Left colon (tissue), 2 donors: ENCODE data around the gene ZBTB42. TPM values are rescaled to one million over a fixed set of nuclear protein-coding genes. Genes with fewer than 3 reads are reported as not detected.

ENCODE experiments used
- ATAC-seq: fragments of 200-7000 bp; cut with Tn5 transposase; one replicate; pipeline ENCODE4 v1.9.1; 2020; ENCODE audit warnings: mild to moderate bottlenecking, moderate library complexity
- DNase-seq, 2 donors: peaks; one replicate each; pipeline ENCODE4 v3.0.0-alpha.2; 2020
- intact Hi-C, 2 donors: fragments of 100-400 bp; cut with DNase I in 1 of 2; cut with micrococcal nuclease in 1 of 2; formaldehyde crosslinking; loops; one replicate each; pipeline versions ENCODE4 v1.11.2 to v1.14.0; 2022; cut with DNase I, micrococcal nuclease
- total RNA-seq, 2 donors: library from RNA; stranded (reverse); fragmentation: NEBNext Ultra II Directional; extraction: Animal tissue kit (Norgen Biotek cat#: 25700); gene quantifications; one replicate each; pipeline ENCODE4 v1.2.1, GENCODE V29; 2021
- donor health status: DM: no; HTN: no; CAD: no.
- donor health status: DM: yes; HTN: yes; CAD: no.

Gene ZBTB42
- total RNA-seq, 2 donors from 2014 or later: 7.2 to 9.2 TPM

DNA sequence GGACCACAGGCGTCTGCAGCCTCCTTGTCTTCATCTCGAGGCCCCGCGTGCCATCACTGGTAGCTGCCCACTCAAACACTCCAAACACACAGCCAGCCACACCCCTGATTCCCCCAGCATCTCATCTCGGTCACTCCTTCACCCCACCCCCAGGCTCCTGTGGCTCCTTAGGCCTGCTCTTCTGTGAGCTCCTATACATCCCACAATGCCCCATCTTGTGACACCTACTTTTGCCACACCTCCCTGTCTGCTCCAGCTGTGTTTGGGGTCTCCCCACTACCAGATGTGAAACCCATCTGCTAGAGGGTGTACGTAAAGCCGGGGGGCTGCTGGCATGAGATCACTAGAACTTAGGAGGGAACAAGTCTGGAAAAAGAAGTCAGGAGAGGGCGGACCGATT is 9.5 kb upstream of the ZBTB42 start:
- intact Hi-C loops: no loop called here
- ATAC-seq (no peak), DNase-seq (no peak)

DNA sequence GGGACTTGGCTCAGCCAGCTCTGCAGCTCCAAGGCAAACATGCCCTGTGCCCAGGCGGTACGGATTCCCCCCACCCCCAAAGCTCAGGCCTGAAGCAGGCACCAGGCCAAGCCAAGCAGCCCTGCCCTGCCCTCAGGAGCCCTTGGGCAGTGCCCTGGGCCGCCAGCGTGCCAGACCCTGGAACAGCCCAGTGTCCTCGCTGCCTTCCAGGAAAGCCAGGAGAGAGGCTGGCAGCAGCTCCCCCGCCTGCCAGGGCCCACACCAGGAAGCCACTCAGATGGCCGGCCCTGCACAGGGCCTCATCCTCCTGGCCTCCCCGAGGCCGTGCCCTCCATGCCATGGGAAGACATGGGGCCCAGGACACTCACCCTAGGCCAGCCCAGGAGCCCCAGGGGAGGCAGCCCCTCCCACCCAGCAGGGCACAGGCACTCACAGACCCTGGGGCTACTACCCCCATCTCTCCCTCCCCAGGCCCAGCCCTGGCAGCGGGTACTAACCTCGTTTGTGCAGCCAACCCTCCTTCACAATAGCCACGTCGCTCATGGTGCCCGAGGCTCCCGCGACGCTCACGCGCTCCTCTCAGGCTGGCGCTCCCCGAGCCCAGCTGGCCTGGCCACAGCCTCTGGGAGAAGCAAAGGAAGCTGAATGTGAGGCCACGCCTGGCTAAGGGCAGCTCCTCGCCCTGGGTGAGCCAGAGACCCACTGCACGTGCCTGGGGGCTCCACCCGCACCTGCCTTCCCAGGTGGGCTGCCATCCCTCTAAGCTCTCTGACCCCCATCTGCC is 8.6 kb upstream of the ZBTB42 start:
- ATAC-seq (peak; percentile 15), DNase-seq (no peak)
- intact Hi-C loops: no loop called here

DNA sequence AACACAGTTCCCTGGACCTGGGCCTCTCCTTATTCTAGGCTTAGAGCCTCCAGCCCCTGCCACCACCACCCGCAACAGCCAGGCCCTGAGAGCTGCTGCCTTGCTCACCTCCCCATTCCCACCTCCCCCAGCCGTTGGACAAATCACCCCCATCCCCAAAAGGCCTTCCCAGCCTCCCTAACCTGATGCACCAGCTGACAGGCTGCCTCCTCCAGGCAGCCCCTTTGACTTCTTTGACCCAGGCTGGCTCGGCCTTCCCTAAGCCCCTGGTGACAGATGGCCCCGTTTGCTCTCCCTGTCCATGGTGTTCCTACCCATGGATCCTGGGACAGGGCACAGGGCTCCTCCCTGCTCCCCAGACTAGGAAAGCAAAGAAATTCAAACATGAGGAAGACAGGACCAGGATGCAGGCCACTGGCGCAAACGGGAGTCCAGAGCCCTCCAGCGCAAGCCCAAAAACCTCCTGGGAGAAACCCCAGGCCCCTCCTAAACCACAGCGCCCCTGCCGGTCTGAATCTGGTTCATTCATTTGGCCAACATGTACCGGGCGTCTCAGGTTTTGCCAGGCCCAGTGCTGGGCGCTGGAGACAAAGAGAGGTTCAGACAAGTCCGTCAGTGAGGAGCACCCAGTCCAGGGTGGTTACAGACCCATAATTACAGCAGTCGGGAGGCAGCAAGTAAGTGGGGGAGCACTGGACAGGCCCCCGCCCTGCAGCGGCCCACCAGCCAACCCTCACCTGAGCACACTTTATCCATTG is 7.8 kb upstream of the ZBTB42 start:
- DNase-seq: no peak
- ATAC-seq: no peak
- intact Hi-C loops: no loop called here

DNA sequence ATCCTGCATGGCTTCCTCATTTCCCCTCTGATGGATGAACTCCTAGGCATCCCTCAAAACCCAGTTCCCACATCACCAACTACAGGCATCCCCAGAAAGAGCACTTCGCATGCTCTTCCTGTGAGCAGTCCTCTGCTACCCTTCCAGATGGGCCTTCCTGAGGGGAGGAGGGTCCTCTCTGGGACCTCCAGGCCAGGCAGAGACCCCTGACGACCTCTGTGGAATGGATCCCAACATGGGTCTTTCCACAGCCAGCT is 7.3 kb upstream of the ZBTB42 start:
- ATAC-seq (no peak), DNase-seq (no peak)
- intact Hi-C loops: no loop called here

DNA sequence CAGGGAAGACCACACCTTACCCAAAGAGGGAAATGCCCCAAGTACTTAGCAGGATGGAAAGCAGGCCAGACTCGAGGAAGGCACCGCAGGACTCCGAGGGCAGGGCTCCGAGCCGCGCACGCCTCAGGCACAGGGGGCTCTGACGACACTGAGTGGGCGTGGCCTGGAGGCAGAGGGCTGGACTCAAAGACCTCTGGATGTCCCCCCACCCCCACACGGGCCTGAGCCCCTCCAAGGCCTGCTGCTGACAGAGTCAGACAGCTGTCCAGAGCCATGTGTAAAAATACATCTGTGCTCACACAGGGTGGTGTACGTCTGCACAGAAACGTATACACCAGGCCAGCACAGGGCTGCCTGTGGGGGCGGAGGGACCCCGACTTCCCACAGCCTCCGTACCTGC is 6.8 kb upstream of the ZBTB42 start:
- ATAC-seq (peak; percentile 22), DNase-seq (peak; percentile 63 to 72)
- intact Hi-C loops: no loop called here

DNA sequence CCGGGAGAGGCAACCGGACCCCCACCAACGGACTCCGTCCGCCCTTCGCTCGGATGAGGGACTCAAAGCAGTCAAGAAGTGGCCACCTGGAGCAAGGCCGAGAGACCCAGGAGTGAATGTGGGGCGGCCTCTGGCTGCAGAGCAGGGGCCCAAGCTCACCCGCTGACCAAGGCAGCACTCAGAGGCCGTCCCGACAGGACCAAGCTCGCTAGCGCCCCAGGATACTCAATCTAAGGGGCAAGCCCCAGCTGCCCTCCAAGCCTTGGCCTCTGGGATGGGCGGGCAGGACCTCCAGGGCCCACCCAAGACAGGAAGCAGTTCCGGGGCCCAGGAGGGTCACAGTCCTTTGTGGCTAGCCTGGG is 6.3 kb upstream of the ZBTB42 start:
- intact Hi-C loops: no loop called here

DNA sequence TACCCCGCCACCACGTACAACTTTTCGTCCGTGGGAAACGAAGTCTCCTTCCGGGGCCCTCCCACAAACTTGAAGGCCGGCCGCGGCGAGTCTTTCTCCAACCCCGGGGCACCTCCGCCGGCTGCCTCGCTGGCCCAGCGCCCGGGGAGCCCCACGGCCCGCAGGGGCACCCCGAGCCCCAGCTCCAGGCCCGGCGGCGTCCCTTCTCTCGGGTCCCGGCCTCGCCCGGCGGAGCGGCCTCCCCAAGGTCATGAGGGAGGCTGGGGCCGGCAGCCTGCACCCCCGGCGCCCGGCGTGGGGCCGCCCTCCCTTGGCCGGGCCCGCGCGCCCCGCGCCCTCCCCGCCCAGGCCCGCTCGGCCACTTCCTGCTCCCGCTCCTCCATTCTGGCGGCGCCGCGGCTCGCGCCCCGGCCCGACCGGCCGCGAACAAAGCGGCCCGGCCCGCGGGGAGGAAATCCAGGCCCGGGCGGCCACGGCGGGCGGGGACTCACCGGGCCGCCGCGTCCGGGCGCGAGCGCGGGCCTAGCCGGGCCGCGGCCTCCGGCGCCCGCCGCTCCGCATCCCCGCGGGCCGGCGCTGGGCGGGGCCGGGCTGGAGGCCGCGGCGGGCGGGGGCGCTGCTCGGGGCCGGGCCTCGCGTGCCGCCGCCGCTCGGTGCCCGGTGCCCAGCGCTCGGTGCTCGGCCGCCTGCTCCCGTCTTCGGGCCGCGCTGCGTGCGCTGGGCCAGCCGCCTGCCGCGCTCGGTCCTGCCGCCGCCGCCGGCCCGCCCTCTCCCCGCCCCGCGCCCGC is 5.7 kb upstream of the ZBTB42 start, which contains the start of gene AKT1:
TSS of gene AKT1 (minus strand) at position 756 of the 788 bp plus-strand sequence. CDS start 3,105 bp downstream, outside the sequence.
- intact Hi-C loops: no loop called here
- DNase-seq: peak in 1 of 2 donors; percentile 57
- ATAC-seq: peak; percentile 46

More for the DNA sequence above, 6.3 kb upstream of the ZBTB42 start:
- ATAC-seq (peak; percentile 37), DNase-seq (peak; percentile 47 to 54)

DNA sequence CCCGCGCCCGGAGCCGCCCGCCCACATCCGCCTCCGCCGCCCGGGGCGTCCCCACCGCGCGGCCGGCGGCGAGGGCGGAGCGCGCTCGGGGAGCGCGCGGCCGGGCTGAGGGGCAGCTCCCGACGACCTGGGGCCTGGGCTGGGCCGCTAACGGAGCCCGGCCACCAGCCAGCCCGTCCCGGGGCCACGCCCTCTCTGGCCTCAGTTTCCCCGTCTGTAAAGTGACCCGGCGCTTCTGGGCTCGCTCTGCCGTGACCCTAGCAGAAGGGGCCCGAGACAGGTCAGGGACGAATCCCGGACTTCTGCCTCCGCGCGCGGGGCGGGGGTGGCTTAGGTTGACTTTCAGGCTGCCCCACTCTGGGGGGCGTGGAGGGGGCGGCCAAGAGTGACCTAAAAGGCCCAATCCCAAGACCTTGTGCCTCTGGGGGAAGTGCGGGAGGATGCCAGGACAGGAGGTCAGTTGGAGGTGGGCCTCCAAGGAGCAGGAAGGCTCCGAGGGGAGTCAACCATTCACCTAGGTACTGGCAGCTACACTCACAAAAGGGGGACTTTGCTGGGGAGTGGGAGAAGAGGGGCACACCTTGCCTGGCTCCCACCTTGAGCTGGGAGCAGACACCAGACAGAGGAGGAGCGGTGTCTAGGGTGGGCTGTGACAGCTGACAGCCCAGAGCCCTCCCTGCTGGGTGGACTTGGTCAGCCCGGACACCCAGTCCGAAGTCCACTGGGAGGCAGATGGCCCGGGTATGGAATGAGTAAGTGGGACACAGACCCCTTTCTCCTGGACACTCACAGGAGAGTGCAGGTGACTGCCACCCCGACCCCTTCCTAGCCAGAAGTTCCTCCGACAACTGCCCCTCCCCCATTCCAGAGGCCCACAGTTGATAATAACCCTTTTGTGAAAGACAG is 4.9 kb upstream of the ZBTB42 start:
- DNase-seq (peak in 1 of 2 donors; percentile 72), ATAC-seq (peak; percentile 54)
- intact Hi-C loops: no loop called here

DNA sequence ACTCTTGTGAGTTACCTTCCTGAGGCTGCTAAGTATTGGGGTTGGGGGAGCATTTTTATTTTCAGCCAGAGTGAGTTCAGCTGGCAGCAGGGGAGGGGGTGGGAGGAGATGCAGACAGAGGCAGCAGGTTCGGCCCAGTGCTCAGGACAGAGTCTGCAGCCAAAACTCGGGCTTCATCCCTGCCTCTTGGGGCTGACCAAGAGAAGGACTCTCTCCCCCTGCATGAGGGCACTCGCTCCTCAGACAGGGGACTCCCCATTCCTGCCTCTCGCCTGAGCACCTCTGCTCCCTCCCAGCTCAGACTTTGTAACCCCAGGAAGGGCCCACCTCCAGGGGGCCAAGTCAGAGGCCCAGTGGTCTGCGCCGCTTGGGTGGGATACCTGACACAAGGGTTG is 4.2 kb upstream of the ZBTB42 start:
- intact Hi-C loops: no loop called here
- ATAC-seq (no peak), DNase-seq (no peak)

DNA sequence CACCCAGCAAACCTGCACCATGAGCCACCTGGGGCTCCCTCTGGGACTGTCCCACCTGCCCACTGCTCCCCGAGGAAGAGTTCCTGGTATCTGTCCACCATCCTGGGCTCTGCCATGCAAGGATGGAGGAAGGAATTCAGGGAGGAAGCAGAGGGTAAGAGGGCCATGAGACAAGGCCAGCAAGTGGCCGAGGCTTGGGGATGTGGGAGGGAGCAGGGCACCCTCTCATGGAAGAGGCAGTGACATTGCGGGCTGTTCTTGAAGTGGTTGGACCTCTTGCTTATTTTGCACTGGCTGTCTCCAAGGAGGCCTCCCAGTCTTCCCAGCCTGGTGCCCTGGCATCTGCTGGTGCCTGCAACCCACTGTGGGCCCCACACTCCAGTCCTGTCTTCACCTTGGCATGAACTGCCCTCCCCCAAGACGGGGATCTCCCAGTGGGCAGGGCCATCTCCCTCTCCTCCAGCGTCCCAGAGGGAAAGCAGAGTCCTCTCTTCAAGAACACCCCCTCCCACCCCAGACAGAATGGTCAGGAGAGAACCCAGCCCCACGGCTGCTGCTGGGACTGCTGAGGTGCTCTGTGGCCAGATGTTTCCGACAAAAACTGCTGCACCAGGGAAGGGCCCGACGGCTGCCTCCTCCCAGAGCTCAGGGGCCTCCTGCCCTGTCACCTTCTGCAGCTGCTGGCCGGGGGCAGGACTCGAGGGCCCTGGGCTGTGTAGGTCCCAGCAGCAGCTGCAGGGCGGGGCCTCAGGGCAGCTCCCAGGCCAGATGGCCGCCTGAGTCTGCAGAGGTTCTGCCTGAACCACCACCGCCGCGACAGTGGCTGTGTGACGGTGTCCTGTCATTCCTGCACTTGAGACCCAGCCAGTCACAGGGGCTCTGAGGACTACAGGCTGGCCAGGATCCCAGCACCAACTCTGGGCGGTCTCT is 3.5 kb upstream of the ZBTB42 start:
- intact Hi-C loops: no loop called here
- ATAC-seq: peak; percentile 11
- DNase-seq: peak in 1 of 2 donors; percentile 69

DNA sequence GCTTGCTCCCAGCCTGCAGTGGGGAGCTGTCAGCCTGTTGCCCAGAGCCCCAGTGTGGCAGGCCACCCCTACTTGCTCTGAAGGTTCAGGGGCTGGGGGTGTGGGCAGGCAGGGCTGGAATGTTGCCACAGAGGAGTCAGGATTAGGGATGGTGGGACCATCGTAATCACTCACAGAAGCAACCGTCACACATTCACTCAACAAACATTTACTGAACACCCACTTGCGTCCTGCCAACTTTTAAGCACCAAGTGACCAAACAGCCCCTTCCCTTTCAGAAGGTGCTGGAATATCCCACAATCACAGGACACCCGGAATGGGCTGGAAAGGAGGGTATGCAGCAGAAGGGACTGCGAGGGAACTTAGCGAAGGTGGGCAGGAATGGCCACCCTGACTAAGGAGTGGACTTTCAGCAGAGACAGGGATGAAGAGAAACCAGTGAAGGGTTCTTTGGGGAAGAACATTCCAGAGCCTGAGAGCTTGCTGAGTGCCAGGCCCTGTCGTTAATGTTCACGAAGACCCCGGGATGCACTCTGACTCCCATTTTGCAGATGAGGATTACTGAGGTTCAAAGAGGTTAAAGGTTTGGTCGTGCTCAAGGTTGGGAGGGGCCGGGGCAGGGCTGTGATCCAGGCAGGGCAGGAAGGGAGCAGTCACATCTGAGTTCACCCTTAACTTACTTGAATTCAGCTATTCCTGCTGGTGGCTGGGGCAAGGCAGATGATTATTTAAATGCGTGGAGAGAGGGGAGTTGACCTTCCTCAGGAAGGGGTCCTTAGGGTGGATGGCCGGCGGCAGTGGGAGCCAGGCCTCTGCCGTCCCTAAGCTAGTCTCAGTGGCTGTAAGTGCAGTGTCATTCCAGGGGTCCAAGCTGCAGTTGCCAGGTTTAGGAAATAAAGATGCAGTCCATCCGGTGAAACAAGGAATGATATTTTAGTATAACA is 2.3 kb upstream of the ZBTB42 start:
- ATAC-seq: no peak
- DNase-seq: no peak
- intact Hi-C loops: no loop called here

DNA sequence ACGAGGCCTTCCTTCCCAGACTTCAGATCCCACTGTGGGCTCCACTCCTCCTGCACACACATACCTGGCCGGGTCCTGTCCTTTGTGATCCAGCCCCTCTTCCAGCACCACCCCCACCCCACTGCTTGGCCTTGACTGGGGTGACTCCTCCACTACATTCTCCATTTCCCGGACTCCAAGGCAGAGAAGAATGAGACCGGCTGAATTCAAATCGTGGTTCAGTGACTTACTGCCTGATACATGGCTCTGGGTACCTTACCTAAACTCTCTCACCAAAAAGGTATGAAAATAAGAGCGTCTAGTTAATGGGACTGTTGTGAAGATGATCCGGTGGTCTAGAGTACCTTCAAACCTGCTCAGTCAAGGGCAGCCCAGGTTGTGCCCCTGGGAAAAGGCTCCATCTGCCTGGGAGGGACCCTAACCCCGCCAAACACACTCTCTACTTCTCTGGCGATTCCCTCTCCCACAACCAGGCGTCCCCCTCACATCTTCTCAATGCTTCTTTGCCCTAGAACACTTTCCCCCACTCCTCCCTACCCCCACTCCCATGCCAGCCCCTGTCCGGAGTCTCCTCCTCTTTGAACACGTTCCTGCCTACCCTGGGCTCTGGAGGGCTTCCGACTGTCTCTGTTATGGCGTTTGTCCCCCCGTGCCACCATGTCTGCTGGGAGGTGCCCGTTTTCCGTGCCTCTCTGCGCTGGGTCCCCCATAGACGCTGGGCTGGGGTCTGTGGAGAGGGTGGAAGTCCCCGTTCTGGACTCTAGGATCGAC is 1.5 kb upstream of the ZBTB42 start:
- DNase-seq (peak in 1 of 2 donors; percentile 34), ATAC-seq (no peak)
- intact Hi-C loops: no loop called here

DNA sequence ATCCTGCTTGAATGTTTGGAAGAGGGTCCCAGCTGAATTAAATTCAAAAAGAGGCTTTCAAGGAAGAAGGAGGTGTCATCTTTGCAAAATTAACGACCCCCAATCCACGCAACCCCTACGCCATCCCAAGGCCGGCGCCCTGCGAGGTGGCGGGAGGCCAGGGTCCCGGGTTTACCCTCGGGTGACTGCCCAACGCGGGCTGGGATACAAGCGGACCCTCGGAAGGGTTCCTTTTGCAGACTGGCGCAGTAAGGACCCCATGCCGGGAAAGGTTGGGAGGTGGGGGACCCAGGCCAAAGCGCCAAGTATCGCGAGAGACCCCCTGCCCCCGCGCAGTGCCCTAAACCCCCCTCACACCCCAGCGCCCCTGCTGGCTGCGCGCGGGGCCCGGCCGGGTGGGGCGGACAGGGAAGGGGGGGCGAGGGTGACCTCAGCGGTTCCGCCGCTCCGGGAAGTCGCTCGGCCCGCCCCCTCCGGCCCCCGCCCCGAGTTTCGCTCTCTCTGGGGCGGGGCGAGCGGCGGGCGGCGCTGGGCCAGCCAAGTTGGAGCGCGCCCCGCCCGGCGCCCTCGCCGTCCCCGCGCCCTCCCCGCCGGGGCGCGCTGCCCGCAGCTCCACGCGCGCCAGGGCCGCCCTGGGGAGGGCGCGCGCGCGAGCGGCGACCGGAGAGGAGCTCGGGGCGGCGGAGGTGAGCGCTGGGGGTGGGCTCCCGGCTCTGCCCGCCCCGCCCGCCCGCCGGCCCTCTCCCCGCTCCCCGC is 708 bp upstream of the ZBTB42 start:
- intact Hi-C loops: no loop called here
- DNase-seq (peak; percentile 85 to 95), ATAC-seq (peak; percentile 71)

DNA sequence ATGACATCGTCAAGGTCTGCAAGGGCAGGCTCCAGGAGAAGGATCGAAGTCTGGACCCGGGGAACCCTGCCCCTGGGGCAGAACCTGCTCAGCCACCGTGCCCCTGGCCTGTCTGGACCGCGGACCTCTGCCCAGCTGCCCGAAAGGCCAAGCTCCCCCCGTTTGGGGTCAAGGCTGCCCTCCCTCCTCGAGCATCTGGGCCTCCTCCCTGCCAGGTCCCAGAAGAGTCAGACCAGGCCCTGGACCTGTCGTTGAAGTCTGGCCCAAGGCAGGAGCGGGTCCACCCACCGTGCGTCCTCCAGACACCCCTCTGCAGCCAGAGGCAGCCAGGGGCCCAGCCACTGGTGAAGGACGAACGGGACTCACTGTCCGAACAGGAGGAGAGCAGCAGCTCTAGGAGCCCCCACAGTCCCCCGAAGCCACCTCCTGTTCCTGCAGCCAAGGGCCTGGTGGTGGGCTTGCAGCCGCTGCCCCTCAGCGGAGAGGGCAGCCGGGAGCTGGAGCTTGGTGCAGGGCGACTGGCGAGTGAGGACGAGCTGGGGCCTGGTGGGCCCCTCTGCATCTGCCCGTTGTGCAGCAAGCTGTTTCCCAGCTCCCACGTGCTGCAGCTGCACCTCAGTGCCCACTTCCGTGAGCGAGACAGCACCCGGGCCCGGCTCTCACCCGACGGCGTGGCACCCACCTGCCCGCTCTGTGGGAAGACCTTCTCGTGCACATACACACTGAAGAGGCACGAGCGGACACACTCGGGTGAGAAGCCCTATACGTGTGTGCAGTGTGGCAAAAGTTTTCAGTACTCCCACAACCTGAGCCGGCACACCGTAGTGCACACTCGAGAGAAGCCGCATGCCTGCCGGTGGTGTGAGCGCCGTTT is 856 bp downstream of the ZBTB42 start:
- intact Hi-C loops: no loop called here
- DNase-seq (no peak), ATAC-seq (no peak)
